Fibroblast of mammary gland (primary cell): Measurements from ENCODE around the gene KCTD21.

Experiments
- DNase-seq: peaks from one replicate; pipeline ENCODE4 v3.0.0-alpha.2; 2010; ENCODE audit warnings: low read depth
- H3K4me3 ChIP-seq: 2 replicates; pipeline ENCODE4 v1.5.1; 2011; ENCODE audit warnings: low read depth, mild to moderate bottlenecking, low read length, moderate library complexity; ENCODE audit not compliant: control insufficient read depth
- TF ChIP-seq, protein P1 (sequence below): conservative IDR thresholded peaks from 2 replicates; pipeline ENCODE4 v1.5.1; 2011; ENCODE audit warnings: low read depth, low read length, inconsistent platforms; ENCODE audit not compliant: control insufficient read depth, insufficient read depth

KCTD21 gene

DNA sequence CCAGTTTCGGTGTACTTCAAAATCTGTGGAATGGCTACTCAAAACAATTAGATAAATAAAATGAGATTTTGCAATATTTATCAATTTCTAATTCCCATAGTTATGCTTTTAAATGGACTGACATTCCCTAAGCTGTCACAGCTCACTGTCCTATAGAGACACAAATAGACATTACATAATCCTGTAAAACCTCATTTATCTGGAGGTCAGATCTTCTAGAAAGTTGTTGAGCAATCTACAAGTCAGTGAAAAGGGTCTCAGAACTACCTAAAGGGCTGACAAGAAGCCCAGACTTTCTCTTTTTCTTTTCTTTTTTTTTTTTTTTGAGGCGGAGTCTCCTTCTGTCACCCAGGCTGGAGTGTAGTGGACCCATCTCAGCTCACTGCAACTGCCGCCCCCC is 61.0 kb downstream of the KCTD21 start:
- no peak overlapping the region for H3K4me3 ChIP-seq
- TF ChIP-seq, protein P1, sequence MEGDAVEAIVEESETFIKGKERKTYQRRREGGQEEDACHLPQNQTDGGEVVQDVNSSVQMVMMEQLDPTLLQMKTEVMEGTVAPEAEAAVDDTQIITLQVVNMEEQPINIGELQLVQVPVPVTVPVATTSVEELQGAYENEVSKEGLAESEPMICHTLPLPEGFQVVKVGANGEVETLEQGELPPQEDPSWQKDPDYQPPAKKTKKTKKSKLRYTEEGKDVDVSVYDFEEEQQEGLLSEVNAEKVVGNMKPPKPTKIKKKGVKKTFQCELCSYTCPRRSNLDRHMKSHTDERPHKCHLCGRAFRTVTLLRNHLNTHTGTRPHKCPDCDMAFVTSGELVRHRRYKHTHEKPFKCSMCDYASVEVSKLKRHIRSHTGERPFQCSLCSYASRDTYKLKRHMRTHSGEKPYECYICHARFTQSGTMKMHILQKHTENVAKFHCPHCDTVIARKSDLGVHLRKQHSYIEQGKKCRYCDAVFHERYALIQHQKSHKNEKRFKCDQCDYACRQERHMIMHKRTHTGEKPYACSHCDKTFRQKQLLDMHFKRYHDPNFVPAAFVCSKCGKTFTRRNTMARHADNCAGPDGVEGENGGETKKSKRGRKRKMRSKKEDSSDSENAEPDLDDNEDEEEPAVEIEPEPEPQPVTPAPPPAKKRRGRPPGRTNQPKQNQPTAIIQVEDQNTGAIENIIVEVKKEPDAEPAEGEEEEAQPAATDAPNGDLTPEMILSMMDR, result no peak
- no peak for DNase-seq
